GM21360 (cell line): Measurements from ENCODE around the gene OR5F1.

ENCODE experiments used
- ATAC-seq: cut with Tn5 transposase; IDR thresholded peaks from one replicate; pipeline ENCODE4 v1.9.1; 2021; ENCODE audit warnings: mild to moderate bottlenecking, moderate library complexity; ENCODE audit not compliant: unreplicated experiment

Gene OR5F1

DNA sequence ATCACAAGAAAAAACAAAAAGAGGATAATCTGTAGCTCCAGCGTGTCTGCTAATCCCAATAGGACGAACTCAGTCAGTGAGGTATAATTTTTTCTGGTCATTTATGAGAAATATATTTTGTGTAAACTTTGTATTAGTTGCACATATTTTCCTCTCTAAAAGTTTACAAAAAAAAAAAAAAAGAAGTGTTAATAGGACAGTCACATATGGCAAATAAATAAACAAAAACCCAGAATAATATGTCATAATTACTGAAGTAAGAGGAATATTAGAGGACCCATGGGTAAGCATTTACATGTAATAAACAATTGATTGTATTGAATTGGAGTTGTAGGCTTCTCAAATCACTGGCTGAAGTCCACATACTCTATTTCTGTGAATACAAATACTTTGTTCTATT, at the start of gene OR5F1:
Gene OR5F1, minus strand, starts transcription at position 101 of the 400 bp plus-strand sequence. Its CDS starts 0 bp downstream, at position 101.
- no peak for ATAC-seq

DNA sequence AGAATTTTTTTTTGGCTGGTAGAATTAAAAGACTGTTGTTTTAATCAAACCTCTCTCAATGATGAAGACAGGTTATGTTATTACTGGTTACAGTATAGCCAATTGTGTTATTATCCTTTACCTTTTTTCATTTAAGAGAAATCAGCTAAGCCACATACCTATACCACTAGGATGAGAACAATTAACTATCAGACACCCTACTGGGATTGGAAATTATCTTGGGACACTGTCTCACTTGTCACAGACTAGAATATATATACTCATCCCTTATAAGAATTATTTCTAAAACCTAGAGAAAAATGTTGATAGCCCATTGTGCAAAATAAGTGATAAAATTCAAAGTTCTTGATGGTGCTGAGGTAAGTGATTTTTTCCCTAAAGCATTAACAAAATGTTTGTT, 32.9 kb upstream of the OR5F1 start, which contains the start of gene OR5AS1:
Gene OR5AS1, plus strand, starts transcription at position 301 of the 400 bp plus-strand sequence. CDS start 2,765 bp downstream, outside the sequence.
- ATAC-seq, result no peak

DNA sequence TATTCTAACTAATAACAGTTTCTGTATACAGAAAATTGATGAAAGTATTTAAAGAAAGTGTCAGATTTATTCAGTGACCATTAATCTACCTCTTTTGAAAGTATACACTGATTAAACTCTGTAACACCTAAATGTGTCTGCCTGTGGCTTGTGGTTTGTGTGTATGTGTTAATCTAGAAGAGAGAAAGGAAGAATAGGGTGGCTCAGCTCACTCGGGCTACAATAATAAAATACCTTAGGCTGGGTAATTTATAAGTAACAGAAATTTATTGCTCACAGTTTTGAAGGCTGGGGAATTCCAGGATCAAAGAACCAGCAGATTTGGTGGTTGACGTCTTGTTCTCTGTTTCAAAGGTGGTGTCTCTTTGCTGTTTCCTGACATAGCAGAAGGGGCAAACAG, 19.4 kb upstream of the OR5F1 start:
- no peak for ATAC-seq

DNA sequence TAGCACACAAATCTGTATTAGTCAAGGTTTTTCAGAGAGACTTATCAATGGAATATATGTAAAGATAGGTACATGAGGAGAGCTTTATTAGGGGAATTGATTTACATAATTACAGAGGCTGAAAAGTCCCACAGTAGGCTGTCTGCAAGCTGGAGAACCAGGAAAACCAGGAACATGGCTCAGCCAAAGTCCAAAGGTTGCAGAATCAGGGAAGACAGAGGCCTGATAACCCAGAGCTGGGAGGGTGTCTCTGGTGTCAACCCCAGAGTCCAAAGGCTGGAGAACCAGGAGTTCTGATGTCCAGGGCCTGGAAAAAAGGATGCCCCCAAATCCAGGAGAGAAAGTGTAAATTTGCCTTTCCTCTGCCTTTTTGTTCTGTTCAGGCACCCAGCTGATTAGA, 16.3 kb upstream of the OR5F1 start:
- ATAC-seq, result no peak

DNA sequence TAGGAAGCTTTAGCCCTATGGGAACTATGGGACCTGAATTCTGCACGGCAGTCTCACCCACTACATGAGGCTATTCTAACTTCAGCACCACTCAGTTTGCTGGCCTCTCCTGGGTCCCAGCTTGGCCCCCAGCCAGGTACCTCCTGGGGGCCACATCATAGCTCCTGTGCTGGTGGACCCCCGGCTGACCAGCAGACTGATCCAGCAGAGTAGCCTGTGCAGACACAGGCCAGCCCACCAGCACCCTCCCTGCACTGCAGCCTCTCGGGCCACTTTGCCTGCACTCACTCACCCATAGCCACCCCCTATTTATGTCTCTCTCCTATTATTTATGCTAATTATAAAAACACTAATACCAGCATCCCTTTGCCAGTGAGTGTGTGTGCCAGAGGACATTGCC, 23.5 kb downstream of the OR5F1 start:
- no peak for ATAC-seq

DNA sequence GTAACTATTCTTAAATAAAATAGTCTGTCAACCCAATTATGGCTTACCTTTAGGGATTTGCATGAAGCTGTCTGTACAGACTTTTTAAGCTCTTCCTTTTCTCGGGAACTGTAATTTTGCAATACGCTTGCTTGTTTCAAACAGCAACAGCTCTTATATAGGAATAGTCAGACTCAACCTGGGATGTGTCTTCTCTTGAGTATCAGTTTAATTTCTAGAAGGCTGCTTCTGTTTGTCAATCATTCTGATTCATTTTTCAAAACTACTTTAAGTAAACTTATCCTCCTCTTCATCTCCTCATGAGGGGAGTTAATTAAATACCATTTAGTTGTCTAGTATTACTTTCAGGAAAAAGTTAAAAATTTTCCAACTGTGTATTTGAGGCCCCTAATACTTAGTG, 24.6 kb downstream of the OR5F1 start, which contains the start of gene OR10AG1:
Gene OR10AG1, minus strand, starts transcription at position 101 of the 400 bp plus-strand sequence. Its CDS starts 38 bp downstream, at position 63.
- no peak for ATAC-seq

DNA sequence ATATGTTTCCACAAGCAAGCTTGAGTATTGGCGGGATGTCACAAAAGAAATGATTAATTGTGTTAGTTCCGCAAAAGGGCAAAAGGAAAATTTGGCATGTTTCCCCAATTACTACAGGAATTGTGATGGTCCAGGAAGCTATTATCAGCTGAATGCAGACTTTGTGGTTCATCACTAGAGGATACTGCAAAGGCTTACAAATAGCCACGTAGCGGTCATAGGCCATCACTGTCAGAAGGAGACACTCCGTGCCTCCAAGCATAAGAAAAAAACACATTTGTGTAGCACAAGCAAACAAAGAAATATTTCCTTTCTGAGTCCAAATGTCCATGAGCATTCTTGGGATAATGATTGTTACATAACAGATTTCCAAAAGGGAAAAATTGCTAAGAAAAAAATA, 26.5 kb downstream of the OR5F1 start:
- ATAC-seq, result no peak

- ATAC-seq, result no peak
Observed at GRCh38 chr11:55966391-55966790, 28.0 kb downstream of the OR5F1 start.

DNA sequence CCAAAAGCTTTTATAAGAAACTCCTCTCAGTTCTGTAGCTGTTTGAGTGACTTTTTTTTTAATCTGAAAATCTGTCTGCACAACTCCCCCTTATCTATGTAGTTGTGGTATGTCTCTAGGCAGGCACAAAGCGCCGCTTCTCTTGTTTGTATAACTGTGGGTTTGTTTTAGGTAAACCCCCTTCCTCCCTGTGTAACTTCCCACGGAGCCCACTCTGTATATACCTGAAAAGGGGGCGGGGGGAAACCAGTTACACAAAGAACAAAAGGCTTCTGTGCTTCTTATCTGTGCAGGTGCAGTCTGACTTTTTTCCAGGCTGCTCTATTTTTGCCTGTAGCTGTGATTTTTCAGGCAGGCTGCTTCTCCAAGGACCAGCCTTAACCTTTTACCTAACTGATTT, 37.9 kb downstream of the OR5F1 start:
- no peak for ATAC-seq

- no peak for ATAC-seq
Observed at GRCh38 chr11:55949330-55949729, 45.1 kb downstream of the OR5F1 start.
